NOMO-1 treated with dmso at 0.1 percent for 144 hours (cell line): ENCODE measurements around the gene BTBD6.
"Not testable (repeated sequence)": the region's sequence is repeated elsewhere in the genome, so short reads cannot be mapped to it uniquely, and the experiment has no call there.

ENCODE experiments used
- DNase-seq: peaks from one replicate; lab custom pipeline; 2025; ENCODE audit not compliant: unreplicated experiment; lab: John Stamatoyannopoulos, UW

BTBD6 gene

GRCh38 chr14:105292826-105293711 is 44.7 kb downstream of the BTBD6 start:
- no peak for DNase-seq

GRCh38 chr14:105294142-105294597 is 45.8 kb downstream of the BTBD6 start:
- no peak for DNase-seq

- not testable (repeated sequence) for DNase-seq
Observed at GRCh38 chr14:105297311-105297710, 49.0 kb downstream of the BTBD6 start.

GRCh38 chr14:105299654-105300541 is 51.6 kb downstream of the BTBD6 start:
- no peak for DNase-seq
